GM12892 (cell line): ENCODE measurements around the gene NFKBIL1.
A peak's percentile ranks its signal among the peaks of the same experiment; 100 is the strongest.

Experiments used
- POLR2A ChIP-seq: IDR thresholded peaks from 2 replicates; pipeline ENCODE4 v1.6.1; 2011; ENCODE audit warnings: low read depth, low read length, control low read depth
- POLR2AphosphoS5 ChIP-seq: IDR thresholded peaks from 2 replicates; pipeline ENCODE4 v1.6.1; 2011; ENCODE audit warnings: low read depth, low read length, control low read depth

GRCh38 chr6:31579546-31580437 lies 32.4 kb downstream of the NFKBIL1 start:
- TF ChIP-seq POLR2A (peak; percentile 48; the same call in 1 of the 2 replicates), POLR2AphosphoS5 (no peak)
